Retinal pigment epithelial cell (primary cell): ENCODE measurements around the gene GTPBP4.
"Not testable (repeated sequence)": the region's sequence is repeated elsewhere in the genome, so short reads cannot be mapped to it uniquely, and the experiment has no call there.

ENCODE experiments used
- DNase-seq: peaks from one replicate; pipeline ENCODE4 v3.0.0-alpha.2; 2010; ENCODE audit warnings: low read depth
- H3K4me3 ChIP-seq: 2 replicates; pipeline ENCODE4 v1.5.1; 2011; ENCODE audit warnings: mild to moderate bottlenecking, low read length, control low read depth, moderate library complexity
- CTCF ChIP-seq: conservative IDR thresholded peaks from 2 replicates; pipeline ENCODE4 v1.5.1; 2011; ENCODE audit warnings: low read depth, low read length, control low read depth, inconsistent platforms

The GTPBP4 gene

GRCh38 chr10:1002425-1003006, 14.3 kb downstream of the GTPBP4 start:
- no peak overlapping the region for H3K4me3 ChIP-seq
- no peak for TF ChIP-seq CTCF
- DNase-seq: no peak

DNA sequence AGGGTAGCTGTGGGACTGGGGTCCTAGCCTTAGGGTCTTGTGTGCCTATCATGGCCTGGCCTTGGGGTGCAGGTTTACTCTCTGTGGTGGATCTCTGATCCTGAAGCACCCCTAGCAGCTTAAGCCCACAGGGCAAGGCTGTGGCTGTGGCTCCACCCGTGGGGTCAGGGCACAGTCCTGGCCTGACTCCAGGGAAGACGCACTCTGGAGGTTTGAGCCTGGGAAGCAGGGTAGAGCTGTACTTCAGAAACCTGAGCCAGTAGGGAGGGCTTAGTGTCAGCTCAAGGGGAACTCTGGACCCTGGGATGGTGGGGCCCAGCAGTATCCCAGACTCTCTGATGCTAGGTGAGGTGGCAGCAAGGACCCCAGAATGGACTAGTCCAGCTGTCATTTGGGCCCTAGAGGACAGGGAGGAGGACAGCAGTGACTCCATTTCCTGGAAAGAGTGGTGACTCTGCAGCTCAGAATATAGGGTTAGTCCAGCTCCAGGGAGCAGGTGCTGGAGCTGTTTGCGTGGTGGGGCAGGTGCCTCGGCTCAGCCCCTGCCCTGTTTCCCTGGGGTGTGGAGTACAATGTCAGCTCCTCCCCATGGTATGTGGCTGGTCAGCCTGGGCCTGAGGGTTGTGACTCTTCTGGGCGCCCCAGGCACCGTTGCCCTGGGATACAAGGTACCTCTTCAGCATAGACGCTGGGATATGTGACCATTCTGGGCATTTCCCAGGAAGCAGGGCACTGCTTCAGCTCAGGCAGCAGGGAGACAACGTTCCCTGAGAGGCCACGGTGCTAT, 15.8 kb downstream of the GTPBP4 start:
- H3K4me3 ChIP-seq: no peak overlapping the region
- TF ChIP-seq CTCF: no peak
- DNase-seq: no peak

DNA sequence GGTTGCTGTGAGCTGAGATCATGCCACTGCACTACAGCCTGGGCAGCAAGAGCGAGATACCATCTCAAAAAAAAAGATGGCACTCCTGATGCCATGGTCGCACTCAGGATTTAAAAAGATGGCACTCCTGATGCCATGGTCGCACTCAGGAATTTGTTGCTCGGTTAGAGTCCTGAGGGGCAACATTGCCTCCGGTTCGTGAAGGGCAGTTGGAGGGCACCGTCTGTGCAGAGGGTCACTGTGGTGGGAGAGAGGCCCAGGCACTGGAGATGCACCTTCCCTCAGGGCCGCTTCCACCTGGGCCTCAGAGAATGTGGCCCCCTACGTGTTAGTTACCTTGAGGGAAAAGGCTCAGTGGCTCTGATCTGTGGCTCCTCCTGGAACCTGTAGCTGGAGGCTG, 18.3 kb downstream of the GTPBP4 start:
- no peak overlapping the region for H3K4me3 ChIP-seq
- DNase-seq: no peak
- no peak for TF ChIP-seq CTCF

GRCh38 chr10:1007583-1007982, 19.3 kb downstream of the GTPBP4 start:
- no peak overlapping the region for H3K4me3 ChIP-seq
- no peak for TF ChIP-seq CTCF
- DNase-seq: no peak

DNA sequence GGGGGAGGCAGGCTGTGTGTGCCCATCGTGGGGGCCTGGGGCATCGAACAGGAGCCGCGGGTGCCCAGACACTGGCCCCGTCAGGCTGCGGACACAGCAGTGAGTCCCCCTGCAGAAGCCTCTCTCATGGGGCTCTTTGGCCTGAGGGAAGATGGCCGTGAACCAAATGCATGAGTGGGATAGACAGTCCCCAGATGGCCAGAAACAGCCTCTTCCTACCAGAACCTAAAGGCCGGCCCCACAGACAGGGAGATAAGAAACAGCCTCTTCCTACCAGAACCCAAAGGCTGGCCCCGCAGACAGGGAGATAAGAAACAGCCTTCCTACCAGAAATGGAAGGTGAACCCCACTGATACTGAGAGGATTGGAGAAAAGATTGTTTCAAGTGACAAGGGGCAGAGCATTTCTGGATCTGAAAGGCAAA, 20.8 kb downstream of the GTPBP4 start:
- no peak overlapping the region for H3K4me3 ChIP-seq
- no peak for TF ChIP-seq CTCF
- no peak for DNase-seq

- not testable (repeated sequence) for DNase-seq, H3K4me3 ChIP-seq
Measured at GRCh38 chr10:1009947-1010346, 21.7 kb downstream of the GTPBP4 start.

DNA sequence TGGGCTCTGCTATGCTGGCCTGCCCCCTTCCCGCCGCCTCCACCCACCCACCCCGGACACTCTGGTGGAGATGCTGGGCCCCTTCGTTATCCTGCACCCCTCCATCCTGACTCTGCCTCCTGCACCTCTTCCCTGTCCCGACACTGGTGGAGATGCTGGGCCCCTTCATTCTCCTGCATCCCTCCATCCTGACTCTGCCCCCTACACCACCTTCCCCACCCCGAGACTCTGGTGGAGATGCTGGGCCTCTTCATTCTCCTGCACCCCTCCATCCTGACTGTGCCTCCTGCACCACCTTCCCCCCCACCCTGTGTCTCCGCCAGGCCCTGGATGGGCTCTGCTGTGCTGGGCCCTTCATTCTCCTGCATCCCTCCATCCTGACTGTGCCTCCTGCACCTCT, 22.5 kb downstream of the GTPBP4 start:
- no peak overlapping the region for H3K4me3 ChIP-seq
- no peak for DNase-seq
- no peak for TF ChIP-seq CTCF
